Breast epithelium (tissue), 3 donors: ENCODE data around the gene CLEC19A.

ENCODE experiments used
- POLR2A ChIP-seq: fragments of 450-650 bp; IDR thresholded peaks from one replicate; pipeline ENCODE4 v1.6.1; 2016; ENCODE audit warnings: antibody characterized with exemption, mild to moderate bottlenecking, moderate library complexity
- TF ChIP-seq, protein P1 (sequence below), 3 donors: fragments of 450-650 bp; IDR thresholded peaks; one replicate each; pipeline ENCODE4 v1.5.1; 2016 to 2017; ENCODE audit warnings: antibody characterized with exemption in 3 of 3, mild to moderate bottlenecking in 3 of 3, moderate library complexity in 3 of 3

DNA sequence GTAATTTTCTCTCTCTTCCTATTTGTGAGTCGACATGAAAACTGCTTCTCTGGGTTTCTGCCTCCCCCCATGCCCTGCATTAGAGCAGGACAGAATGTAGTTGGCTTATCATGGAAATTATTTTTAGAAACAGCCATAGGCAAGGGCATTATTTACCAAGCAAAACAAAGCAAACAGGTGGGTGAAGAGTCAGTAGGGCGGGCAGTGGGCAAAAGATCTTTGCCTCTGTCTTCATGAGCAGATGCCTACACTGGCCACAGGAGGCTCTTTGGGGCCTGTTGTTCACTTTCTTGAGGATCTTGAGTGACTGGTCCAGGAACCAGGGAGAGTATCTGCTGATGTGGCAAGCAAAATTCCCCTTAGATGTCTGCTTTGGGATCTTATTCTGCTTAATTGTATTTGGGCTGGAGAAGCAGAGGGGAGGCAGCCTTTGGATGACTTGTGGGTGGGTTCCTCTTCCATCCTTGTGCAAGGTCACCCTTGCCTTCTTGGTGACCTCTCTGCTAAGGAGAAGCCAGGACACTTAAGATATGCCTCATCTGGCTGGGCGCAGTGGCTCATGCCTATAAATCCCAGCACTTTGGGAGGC, 42.5 kb upstream of the CLEC19A start:
- TF ChIP-seq, protein P1, sequence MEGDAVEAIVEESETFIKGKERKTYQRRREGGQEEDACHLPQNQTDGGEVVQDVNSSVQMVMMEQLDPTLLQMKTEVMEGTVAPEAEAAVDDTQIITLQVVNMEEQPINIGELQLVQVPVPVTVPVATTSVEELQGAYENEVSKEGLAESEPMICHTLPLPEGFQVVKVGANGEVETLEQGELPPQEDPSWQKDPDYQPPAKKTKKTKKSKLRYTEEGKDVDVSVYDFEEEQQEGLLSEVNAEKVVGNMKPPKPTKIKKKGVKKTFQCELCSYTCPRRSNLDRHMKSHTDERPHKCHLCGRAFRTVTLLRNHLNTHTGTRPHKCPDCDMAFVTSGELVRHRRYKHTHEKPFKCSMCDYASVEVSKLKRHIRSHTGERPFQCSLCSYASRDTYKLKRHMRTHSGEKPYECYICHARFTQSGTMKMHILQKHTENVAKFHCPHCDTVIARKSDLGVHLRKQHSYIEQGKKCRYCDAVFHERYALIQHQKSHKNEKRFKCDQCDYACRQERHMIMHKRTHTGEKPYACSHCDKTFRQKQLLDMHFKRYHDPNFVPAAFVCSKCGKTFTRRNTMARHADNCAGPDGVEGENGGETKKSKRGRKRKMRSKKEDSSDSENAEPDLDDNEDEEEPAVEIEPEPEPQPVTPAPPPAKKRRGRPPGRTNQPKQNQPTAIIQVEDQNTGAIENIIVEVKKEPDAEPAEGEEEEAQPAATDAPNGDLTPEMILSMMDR (IDR thresholded peaks at IDR 0.05), result no peak
- no peak for TF ChIP-seq POLR2A
